Activated T-helper 9 cell treated with anti-CD3 and anti-CD28 coated beads, Interleukin-2, amount 50 U/mL, for 16 hours (primary cell): Measurements from ENCODE around the gene PHC2.

Source experiments
- DNase-seq: peaks from one replicate; pipeline ENCODE4 v3.0.0-alpha.2; 2020; ENCODE audit warnings: low read depth

Gene PHC2

GRCh38 chr1:33455539-33456501 lies 24.9 kb upstream of the PHC2 start:
- DNase-seq: no peak

DNA sequence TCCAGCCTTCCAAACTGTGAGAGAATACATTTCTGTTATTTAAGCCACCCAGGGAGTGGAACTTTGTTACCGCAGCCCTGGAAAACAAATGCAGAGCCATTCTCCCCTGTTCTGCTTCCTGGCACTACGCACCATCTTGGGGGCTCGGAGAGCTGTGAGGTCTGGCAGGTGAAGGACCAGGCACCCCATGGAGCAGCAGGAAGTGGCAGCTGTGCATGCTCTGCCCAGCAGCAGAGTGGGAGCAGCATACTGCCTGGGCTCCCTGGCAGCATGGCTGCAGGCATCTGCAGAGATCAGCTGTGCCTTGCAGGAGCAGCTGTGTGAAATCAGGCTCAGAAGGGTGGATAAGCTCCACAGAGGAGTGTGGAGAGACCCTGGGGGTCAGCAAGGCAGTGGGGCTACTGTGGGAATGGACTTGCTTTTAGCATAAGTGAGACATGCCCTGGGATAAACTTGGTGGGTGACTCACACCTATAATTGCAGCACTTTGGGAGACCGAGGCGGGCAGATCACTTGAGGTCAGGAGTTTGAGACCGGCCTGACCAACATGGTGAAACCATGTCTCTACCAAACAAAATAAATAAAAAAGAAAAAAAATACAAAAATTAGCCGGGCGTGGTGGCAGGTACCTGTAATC lies 23.9 kb upstream of the PHC2 start:
- DNase-seq: no peak

- DNase-seq: no peak
Observed at GRCh38 chr1:33446590-33446989, 15.7 kb upstream of the PHC2 start.

DNA sequence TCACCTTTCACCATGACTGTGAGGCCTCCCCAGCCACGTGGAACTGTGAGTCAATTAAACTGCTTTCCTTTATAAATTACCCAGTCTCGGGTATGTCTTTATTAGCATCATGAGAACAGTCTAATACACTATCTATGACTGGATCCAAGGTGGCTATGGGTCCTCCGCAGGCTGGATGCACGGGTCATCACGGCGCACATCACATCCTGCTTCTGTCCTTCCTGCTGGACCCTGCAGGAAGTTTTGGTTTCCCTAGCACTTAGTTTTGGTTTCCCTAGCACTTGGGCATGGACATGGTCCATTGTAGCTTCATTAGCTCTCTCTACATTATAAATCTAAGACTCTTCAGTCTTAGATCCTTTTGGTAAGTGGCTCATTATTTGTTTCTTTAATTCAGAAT lies 14.2 kb upstream of the PHC2 start:
- no peak for DNase-seq

DNA sequence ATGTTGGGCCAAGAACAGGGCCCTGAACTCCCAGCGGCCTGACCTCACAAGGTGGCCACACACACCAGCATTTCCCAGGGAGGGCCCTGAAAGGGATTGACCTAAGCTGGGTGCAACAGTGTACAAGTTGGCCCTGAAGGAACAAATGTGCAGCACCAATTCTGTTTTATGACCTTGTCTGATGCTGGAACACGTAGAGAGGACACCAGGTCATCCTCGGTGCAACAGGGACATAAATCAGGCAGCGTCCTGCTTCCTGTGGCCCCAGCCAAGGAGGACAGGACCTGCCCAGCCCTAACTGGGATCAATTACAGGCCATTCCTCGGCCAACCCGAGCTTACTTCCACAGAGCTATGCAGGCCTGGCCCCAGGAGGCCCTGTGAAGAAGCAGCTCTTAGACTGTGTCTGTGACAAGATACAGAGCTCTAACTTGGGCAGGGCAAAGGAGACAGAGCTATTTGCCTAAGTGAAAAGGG lies 12.8 kb upstream of the PHC2 start:
- DNase-seq: no peak

DNA sequence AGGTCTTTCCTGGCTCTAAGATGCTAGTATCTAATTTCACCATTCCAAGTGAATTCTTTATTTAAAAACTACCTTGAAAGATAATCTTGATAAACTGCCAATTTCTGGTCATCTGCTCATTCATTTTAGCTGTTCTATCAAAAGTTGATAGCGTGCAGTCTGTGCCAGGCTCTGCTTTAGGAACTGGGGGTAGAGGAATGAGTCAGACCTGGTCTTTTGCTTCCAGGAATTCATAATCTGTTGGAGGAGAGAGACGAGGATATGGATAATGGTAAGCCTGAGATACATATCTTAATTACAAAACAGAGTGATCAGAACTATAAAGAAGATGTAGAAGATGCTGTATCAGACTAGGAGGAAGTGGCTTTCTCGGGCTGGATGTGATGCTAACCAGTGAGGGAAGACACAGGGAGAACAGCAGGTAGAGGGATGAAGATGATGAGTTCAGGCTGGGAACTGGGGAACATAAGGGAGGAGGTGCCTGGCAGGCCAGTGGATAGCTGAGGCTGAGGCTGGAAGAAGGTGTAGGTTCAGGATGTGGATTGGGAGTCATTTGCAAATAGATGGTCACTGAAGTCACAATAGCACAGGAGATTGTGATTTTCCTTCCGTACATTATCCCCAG lies 12.3 kb upstream of the PHC2 start:
- no peak for DNase-seq

DNA sequence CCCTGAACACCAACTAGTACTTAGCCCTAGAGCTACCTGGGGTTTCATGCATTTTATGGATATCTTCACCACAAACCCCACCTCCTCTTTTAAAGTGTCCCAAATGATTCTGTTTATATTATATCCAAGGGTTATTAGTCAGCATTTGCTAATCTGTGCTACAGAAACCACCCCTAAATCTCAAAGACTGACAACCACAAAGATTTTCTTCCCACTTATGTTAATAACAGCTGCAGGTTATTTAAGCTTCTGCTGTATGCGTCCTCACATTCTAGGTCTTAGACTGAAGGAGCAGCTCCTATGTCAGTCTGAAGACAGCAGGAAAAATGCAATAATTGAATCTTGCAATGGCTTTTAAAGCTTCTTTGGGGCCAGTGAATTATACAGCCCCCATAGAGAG lies 11.2 kb upstream of the PHC2 start:
- no peak for DNase-seq

DNA sequence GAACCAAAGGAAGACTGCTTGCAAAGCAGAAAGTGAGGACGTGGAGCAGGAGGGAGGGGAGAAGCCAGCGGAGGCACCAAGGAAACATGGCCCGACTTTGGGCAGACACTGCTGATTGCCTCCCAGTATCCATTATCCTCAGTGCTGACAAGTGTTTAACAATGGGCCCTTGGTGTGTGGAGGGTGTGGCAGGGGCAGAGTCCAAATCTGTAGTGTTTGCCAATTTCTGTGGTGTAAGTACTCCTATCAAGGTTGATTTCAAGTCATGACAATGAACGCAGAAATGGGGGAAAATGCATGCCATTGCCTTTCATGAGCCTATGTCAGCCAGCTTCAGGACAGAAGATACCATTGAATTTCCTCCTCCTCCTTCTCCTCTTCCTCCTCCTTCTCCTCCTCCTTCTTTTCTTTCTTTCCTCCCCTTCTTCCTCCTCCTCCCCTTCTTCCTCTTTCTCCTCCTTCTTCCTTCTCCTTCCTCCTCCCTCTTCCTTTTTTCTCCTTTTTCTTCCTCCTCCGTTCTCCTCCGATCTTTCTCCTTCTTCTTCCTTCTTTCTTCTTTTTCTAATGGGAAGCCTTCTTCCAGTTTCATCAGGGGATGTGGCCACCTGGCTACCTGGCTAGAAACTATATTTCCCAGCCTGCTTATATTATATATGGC lies 10.3 kb upstream of the PHC2 start:
- DNase-seq: no peak

DNA sequence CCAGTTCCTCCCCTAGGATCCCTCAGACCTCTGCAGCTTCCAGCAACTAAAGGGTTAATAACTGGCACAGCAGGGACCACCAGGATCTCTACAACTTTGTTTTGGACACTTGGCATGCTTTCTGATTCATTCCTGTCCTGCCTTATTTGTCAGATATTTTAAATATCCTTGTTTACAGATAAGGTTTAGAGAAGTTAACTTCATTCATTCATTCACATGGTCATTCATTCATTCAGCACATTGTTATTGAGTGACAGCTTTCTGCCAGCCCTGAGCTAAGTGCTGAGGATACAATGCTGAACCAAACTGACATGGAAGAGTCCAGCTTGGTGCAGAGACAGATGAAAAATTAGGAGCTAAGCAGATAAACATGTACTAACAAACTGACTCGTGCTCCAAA lies 8.8 kb upstream of the PHC2 start:
- DNase-seq: no peak

DNA sequence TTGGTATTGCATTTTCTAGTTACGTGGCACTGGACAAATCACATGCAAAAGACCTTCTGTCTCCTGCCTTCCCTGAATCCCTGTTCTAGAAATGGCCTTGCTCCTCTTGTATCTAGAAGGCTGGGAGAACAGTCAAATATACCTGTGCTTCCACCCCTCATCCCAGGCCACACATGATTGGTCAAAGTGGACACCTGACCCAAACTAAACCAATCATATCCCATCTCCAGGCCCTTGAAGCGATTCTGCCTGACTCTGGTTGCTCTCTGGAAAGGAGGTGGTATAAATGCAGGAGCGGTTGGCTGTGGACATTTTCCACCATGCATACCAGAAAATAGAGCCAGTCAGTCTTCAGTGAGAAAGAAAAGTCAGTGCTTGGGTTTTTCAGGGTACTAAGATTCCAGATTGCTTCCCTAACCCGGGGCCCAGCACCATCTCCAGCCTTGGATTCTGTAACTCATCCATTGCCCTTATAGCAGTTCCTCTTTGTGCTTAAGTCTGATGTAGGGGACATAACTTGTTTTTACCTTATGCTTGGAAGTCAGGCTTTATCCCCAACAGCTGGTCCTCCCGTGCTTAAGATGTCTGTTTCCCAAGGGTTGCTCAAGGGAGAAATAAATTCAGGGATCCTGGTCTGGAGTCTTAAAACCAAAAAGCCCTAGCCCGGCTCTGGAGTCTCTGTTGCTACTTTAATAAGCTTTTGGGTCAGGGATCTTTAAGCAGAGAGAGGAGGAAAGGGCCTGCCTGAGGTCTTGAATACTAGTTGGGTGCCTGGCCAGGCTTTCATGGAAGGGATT lies 7.7 kb upstream of the PHC2 start:
- no peak for DNase-seq

GRCh38 chr1:33436557-33437285 lies 5.8 kb upstream of the PHC2 start:
- no peak for DNase-seq

DNA sequence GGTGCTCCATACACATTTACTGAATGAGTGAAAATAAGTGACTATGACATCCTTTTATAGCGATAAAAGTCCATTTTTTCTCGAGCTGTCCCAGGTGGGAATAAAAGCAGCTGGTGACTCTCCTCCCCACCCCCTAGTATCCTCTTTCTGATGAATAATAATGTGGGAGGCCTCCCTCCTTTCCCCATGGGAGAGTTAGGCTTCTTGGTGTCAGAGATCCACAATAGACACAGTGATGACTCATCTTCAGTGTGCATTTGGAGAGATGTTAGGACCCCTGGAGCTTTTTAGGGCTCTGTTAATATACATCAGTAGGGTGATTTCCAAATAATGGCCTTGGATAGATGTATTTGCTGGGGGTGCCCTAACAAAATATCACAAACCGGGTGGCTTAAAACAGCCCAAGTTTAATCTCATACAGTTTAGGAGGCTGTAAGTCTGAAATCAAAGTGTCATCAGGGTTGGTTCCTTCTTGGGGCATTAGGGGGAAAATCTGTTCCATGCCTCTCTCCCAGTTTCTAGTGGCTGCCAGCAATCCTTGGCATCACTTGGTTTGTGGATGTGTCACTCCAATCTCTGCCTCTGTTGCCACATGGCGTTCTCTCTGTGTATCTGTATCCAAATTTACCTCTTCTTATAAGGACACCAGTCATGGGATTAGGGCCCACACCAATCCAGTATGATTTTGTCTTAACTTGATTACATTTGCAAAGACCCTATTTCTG lies 4.4 kb upstream of the PHC2 start:
- DNase-seq: no peak

DNA sequence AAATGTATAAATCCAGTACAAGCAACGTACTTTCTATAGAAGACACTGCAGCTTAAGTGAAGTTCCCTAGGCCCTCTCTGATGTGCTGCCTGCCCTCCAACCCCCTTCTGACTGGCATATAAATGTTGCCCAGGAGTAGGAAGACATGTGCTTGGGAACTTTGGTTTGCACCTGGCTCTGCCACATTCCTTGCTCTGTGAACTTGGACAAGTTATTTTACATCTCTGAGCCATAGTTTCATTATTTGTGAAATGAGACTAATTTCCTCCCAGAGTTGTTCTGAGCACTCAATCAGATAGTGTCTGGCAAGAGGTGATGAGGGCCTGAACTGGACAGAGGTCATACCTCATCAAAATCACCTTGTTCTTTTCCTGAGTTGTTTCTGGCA lies 3.5 kb upstream of the PHC2 start:
- DNase-seq: no peak

DNA sequence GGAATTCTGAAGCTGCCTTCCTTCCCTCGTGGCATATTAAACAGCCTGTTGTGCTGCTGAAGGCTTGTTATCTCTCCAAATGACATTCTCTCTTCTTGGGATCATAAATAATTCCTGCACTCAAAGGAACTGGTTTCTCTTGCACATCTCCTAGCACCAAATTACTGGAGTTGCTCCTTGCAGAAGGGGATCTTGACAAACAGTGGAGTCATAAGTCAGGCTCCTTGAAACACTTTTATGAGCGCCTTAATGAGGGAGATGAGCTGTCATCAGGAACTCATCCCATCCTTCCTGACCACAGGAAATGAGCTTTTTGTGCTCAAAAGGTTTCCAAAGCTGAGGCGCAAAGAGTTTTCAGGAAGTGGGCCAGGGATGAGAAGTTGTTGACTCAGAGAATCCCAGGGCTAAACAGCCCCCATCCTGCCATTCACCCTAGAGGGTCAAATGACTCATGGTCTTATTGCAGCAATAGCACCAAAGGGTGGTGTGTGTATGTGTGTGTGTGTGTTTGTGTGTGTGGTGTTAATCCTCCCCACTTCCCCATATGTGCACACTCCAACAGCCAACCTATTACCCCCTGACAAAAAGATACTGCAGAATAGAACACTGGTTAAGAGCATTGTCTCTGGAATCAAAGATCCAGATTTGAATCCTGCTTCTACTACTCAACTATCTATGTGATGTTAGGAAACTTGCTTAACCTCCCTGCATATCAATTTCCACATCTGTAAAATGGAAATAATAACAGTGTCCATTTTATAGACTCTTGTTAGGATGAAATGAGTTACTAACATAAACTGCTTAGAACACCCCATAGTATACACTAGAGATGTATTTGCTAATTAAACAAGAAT lies 2.8 kb upstream of the PHC2 start:
- DNase-seq: no peak

DNA sequence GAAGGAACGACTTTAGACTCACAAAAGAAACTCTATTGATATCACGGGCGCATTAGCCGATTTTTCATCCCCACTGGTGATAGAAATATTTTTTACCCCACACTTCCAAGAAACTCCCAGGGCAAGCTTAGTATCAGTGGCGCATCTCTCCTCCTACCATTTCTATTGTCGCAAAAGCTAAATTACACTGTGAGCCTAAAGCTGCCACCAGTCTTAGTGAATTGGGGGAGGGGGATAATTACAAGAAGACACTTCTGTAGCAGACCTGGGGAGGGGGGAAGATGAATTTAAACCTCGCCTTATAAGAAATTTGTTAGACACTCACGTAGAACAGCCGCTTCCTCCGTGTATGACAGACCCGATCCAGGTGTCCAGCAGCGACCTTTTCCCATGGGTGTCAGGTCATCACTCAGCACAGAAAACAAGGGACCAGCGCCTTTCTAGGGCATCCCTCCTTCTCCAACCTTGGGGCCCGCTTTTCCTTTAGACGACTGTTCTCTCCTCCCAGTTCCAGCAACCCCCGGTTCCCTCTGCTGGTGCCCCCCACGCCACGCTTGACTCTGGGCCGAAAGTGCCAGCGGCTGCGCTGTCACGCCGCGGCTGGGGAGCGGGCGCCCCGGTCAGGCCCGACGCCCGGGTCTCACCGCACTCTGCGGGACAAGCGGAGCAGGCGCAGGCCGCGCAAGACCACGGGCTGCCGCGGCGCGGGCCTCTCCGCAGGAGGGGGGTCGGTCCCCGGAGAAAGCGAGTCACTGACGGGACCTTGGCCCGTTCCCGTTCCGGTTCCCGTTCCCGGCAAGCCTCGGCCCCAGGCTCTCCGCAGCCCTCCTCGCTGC lies 821 bp downstream of the PHC2 start:
- peak; percentile 2 for DNase-seq

- no peak for DNase-seq
Observed at GRCh38 chr1:33429332-33429731, 1.6 kb downstream of the PHC2 start.

DNA sequence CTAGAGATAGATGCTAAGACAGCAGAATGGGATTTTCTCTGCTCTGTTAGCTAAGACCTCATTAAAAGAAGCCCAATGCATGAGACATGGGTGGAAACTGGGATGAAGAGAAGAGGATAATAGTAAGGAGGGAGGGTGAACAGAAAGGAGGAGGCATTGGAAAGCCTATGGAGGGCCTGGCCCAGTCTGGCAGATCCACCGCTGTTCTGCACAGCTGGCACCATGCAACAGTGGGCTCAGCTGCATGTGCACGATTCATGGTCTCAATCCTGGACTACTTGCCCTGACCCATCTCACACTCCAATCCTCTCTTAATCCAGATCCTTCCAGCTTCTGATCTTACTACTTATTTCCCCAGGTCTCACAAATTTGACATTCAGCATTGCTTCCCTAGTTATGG lies 2.2 kb downstream of the PHC2 start:
- DNase-seq: no peak

GRCh38 chr1:33426916-33427315 lies 4.0 kb downstream of the PHC2 start:
- no peak for DNase-seq
